Glomerular visceral epithelial cell (primary cell): ENCODE measurements around the gene CYP4F22.
"Not testable (repeated sequence)": the region's sequence is repeated elsewhere in the genome, so short reads cannot be mapped to it uniquely, and the experiment has no call there.

ENCODE experiments used
- DNase-seq: peaks from one replicate; pipeline ENCODE4 v3.0.0-alpha.2; 2016; ENCODE audit errors: extremely low spot score

Gene CYP4F22

GRCh38 chr19:15508035-15508710 is at the start of gene CYP4F22:
Gene CYP4F22, plus strand, starts transcription at chr19:15508525. Its CDS starts 16,812 bp downstream, at chr19:15525337.
- DNase-seq: no peak

GRCh38 chr19:15461694-15462093 is 46.6 kb upstream of the CYP4F22 start:
- DNase-seq: no peak

DNA sequence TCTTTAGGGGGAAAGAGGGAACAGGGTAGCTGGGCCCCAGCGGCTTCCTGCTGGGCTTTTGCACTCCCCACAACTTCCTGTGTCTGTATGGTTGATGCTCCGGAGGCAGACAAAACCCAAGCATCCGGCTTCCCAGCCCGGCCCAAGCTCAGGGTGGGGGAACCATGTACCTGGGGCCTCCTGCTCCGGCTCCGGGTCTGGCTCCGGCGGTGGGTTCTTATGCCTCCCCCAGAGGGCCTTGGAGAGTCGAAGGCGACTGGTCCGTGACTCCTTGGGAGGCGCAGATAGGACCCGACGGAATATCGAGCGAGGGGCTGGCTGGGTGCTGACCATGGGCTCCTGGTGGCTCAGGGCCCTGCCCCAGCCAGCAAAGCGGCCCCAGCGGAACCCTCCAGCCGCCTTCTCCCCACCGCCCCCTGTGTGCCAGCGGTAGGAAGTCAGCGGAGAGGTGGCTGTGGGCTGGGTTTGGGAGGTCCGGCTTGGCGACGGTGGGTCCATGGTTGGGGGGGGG is 44.4 kb upstream of the CYP4F22 start:
- no peak for DNase-seq

DNA sequence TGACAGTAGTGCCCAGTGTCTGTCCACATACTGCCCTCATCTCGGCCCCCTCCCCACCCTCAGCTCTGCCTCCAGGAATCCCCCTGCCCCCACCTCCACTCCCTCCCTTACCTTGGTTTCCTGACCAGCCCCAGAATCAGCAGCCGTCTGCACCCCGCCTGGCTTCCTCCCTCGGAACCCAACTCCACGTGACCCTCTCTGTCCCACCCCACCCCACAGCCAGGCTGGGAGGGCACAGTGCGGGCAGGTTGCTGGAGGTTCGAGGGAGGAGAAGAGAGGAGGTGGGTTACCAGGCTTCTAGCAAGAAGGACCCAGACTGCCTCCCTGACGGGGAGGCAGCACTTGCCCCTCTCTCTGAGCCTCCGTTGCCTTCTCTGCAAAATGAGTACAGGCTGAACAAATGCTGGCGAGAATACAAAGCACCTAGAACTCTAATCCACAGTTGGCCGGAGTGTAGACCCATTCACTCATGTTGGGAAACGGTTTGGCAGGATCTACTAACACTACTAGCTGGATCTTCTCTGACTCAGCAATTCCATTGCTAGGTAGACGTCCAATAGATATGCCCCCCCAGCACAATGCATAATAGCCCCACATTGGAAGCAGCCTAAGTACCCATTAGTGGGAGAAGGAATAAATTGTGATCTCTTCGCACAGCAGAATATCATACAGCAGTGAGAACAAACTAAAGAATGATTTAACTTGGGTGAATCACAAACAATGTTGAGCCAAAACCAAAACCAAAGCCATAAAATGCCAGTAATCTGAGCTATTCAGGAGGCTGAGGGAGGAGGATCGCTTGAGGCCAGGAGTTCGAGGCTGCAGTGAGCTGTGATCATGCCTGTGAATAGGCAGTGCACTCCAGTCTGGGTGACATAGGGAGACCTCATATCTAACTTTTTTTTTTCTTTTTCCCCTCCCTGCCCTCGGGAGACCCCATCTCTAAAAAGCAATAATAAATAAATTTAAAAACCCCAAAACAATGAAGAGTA is 43.6 kb upstream of the CYP4F22 start, which contains the start of gene RASAL3:
RASAL3 (minus strand) TSS at position 151 of the 992 bp plus-strand sequence. CDS start 186 bp downstream, outside the sequence.
- DNase-seq: no peak

- DNase-seq: no peak
Measured at GRCh38 chr19:15466851-15467733, 41.2 kb upstream of the CYP4F22 start.

DNA sequence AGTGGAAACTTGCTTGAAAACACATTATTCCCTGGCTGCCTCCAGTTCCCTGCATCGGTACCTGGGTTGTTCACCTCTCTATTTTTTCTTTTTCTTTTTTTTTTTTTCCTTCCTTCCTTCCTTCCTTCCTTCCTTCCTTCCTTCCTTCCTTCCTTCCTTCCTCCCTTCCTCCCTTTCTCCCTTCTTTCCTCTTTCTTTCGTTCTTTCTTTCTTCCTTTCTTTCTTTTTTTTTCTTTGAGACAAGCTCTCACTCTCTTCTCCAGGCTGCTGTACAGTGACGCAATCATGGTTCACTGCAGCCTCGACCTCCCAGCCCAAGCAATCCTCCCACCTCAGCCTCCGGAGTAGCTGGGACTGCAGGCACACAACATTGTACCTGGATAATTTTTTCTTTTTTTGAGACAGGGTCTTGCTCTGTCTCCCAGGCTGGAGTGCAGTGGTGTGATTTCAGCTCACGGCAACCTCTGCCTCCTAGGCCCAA is 40.6 kb upstream of the CYP4F22 start:
- no peak for DNase-seq

- no peak for DNase-seq
Measured at GRCh38 chr19:15468675-15469512, 39.4 kb upstream of the CYP4F22 start.

DNA sequence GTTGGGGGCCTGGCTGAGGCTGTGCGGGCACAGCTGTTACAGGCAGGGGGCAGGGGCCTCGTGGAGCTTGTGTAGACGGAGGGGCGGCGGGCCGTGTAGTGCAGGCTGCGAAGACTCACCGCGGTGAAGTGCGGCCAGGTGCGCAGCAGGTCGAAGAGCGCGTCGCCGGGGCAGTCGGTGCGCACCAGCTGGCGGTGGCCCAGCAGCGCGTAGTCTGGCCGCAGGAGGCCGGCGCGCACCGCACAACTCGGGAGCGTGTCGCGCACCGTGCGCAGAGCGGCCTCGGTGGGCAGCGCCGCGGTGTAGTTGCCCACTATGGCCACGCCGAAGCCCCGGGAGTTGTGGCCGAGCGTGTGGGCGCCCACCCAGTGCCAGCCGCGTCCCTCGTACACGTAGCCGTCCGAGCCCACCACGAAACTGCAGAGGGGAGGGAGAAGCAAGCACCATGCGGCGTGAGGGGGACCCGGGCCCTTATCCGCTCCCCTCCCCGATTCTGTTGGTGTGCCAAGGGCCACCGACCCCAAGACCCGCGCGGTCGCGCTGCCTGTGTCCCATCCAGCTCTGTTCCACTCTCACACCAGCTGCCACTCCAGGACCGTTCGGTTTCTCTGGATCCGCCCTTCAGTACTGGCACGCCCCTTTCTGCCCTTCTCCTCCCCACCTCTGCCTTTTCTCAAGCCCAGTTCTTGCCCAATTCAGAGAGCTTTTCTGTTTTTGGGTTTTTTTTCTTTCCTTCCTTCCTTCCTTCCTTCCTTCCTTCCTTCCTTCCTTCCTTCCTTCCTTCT is 38.6 kb upstream of the CYP4F22 start:
- DNase-seq: no peak

- DNase-seq: no peak
Measured at GRCh38 chr19:15471639-15472101, 36.7 kb upstream of the CYP4F22 start.

DNA sequence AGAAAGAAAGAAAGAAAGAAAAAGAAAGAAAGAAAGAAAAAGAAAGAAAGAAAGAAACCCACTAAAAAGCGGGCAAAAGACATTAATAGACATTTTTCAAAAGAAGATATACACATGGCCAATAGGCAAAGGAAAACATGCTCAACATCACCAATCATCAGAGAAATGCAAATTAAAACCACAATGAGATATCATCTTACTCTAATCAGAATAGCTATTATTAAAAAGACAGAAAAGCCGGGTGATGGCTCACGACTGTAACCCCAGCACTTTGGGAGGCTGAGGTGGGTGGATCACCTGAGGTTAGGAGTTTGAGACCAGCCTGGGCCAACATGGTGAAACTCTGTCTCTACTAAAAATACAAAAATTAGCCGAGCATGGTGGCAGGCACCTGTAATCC is 34.5 kb upstream of the CYP4F22 start:
- not testable (repeated sequence) for DNase-seq

- DNase-seq: no peak
Measured at GRCh38 chr19:15475169-15475568, 33.2 kb upstream of the CYP4F22 start.

DNA sequence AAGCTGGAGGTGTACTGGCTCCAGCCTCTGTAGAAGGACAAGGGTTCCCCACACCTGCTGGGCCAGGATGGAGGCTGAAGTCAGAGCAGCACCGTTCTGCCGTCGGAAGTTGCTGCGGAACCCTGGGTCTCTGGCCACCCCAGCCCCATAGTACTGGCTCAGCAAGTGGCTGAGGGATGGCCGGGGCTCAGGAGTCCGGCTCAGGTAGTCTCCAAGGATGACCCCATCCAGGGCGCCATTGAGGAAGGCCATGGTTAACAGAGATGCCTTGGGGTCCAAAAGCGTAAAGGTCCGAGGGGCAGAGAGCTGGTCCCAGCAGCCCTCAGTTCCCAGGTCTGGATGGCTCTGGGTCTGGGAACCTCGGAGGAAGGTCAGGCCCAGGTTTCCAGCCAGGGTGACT is 32.7 kb upstream of the CYP4F22 start:
- no peak for DNase-seq

GRCh38 chr19:15476325-15476724 is 32.0 kb upstream of the CYP4F22 start:
- DNase-seq: no peak

GRCh38 chr19:15479391-15480345 is 28.7 kb upstream of the CYP4F22 start, which contains the start of gene PGLYRP2:
Gene PGLYRP2, minus strand, starts transcription at chr19:15479501. Its CDS starts 130 bp downstream, at chr19:15479371.
- DNase-seq: no peak

DNA sequence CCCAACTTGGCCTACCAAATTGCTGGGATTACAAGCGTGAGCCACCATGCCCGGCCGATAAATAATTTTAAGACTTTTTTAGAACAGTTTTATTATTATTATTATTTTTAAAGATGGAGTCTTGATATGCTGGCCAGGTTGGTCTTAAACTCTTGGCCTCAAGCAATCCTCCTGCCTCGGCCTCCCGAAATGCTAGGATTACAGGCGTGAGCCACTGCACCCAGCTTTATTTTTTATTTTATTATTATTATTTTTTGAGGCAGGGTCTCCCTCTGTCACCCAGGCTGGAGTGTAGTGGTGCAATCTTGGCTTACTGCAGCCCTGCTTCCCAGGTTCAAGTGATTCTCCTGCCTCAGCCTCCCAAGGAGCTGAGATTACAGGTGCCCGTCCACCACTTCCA is 27.3 kb upstream of the CYP4F22 start:
- DNase-seq: not testable (repeated sequence)

- not testable (repeated sequence) for DNase-seq
Measured at GRCh38 chr19:15485768-15486167, 22.6 kb upstream of the CYP4F22 start.

GRCh38 chr19:15487038-15487437 is 21.3 kb upstream of the CYP4F22 start:
- DNase-seq: no peak
